Measurements from ENCODE around the gene PAK4. TPM values are rescaled to one million over a fixed set of nuclear protein-coding genes. Genes with fewer than 3 reads are reported as not detected.

PAK4 gene
- total RNA-seq, 1 experiment from 2014 or later = 90.1 TPM

DNA sequence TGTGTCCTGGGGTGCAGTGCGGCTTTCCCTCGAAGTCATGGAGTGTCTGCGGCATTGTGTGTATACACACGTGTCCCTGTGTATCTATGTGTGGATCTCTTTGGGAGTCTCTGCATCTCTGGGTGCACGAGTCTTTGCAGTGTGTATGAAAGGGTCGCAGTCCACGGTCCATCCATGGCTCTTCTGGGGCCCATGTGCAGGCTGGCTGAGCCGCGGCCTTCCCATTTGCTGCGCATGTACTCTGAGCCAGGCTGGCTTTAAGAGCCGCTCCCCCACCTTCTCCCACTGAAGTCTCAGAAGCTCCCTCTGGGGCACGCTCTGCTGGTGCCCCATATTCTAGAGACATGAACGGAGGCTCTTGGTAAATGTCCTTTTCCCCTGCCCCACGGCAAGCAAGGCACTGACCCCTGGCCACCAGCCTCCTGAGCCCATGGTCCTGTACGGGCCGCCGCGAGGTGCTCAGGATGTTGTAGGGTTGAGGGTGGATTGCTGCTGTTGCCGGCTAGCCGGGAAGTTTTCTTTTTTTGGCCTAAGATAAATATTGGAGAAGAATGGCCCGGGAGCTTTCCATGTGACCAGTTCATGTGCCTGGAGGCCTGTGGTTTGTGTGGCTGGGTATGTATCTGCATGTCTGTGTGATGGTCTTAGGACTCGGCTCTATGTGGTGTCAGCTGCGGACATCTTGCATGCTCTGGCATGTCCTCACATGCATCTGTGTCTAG, 31.9 kb downstream of the PAK4 start:
- intact Hi-C loops (cut with micrococcal nuclease) = no loop called here
- Histone ChIP-seq H3K79me2 (ENCODE audit: insufficient read depth, low read length) (peaks cover 91% of the 10 kb centered on the region), H3K9ac (ENCODE audit: low read length) (no peak overlapping the region), H3K4me2 (ENCODE audit: low read length) (no peak overlapping the region), H3K9me2 (ENCODE audit: insufficient read depth) (no peaks in the 10 kb centered on the region), H3K36me3 (ENCODE audit: control insufficient read depth in 1 of 2, insufficient read depth in 2 of 2, low read length in 2 of 2) (no peaks in the 10 kb centered on the region), H3K4me1 (ENCODE audit: control insufficient read depth in 1 of 2, insufficient read depth in 2 of 2, low read length in 2 of 2) (peaks cover 37 to 46% of the 10 kb centered on the region in 2 experiments), H3K27me3 (ENCODE audit: insufficient read depth, low read length) (no peaks in the 10 kb centered on the region), H4K20me1 (ENCODE audit: insufficient read depth) (no peaks in the 10 kb centered on the region), H3K4me3 (replicated peaks in 1 of 2; ENCODE audit: low read depth in 1 of 2, low read length in 2 of 2) (no peak overlapping the region), H2AFZ (ENCODE audit: low read depth, low read length, poor library complexity, severe bottlenecking) (no peak overlapping the region), H3K27ac (ENCODE audit: low read depth, low read length) (no peak overlapping the region; the same call in 1 of the 2 replicates), H3K9me3 (ENCODE audit: control insufficient read depth in 1 of 2, insufficient read depth in 1 of 2, low read depth in 1 of 2, low read length in 2 of 2) (no peaks in the 10 kb centered on the region)
- ChIA-PET POLR2A (no interaction called here), CTCF (no interaction called here), RAD21 (ENCODE audit: low non-redundant PET in 1 of 2, low total read pairs in 2 of 2, uncharacterized antibody in 2 of 2, unreplicated experiment in 2 of 2) (no interaction called here)
- DNase-seq (ENCODE audit: low read depth, low spot score) (no peak), ATAC-seq (no peak)
- BruUV-seq (replicated peaks) = no TSS peak
- no peak for TF ChIP-seq SRF (IDR thresholded peaks at IDR 0.05; ENCODE audit: low read depth)
- TF ChIP-seq JUND (IDR thresholded peaks at IDR 0.05) = no peak
- no peak for TF ChIP-seq SP1 (IDR thresholded peaks at IDR 0.05; ENCODE audit: low read depth)
- TF ChIP-seq, protein P1, sequence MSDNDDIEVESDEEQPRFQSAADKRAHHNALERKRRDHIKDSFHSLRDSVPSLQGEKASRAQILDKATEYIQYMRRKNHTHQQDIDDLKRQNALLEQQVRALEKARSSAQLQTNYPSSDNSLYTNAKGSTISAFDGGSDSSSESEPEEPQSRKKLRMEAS (IDR thresholded peaks at IDR 0.05) = no peak
- TF ChIP-seq, protein P2, sequence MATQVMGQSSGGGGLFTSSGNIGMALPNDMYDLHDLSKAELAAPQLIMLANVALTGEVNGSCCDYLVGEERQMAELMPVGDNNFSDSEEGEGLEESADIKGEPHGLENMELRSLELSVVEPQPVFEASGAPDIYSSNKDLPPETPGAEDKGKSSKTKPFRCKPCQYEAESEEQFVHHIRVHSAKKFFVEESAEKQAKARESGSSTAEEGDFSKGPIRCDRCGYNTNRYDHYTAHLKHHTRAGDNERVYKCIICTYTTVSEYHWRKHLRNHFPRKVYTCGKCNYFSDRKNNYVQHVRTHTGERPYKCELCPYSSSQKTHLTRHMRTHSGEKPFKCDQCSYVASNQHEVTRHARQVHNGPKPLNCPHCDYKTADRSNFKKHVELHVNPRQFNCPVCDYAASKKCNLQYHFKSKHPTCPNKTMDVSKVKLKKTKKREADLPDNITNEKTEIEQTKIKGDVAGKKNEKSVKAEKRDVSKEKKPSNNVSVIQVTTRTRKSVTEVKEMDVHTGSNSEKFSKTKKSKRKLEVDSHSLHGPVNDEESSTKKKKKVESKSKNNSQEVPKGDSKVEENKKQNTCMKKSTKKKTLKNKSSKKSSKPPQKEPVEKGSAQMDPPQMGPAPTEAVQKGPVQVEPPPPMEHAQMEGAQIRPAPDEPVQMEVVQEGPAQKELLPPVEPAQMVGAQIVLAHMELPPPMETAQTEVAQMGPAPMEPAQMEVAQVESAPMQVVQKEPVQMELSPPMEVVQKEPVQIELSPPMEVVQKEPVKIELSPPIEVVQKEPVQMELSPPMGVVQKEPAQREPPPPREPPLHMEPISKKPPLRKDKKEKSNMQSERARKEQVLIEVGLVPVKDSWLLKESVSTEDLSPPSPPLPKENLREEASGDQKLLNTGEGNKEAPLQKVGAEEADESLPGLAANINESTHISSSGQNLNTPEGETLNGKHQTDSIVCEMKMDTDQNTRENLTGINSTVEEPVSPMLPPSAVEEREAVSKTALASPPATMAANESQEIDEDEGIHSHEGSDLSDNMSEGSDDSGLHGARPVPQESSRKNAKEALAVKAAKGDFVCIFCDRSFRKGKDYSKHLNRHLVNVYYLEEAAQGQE (IDR thresholded peaks at IDR 0.05; ENCODE audit: low read depth) = no peak
- TF ChIP-seq ELF1 (IDR thresholded peaks at IDR 0.05; ENCODE audit: borderline replicate concordance, low read depth) = no peak
- TF ChIP-seq ZFX (IDR thresholded peaks at IDR 0.05) = no peak
- no peak for TF ChIP-seq SIN3A (IDR thresholded peaks at IDR 0.05; ENCODE audit: low read depth)
- TF ChIP-seq, protein P3, sequence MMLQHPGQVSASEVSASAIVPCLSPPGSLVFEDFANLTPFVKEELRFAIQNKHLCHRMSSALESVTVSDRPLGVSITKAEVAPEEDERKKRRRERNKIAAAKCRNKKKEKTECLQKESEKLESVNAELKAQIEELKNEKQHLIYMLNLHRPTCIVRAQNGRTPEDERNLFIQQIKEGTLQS (IDR thresholded peaks at IDR 0.05) = no peak
- TF ChIP-seq FOSL1 (IDR thresholded peaks at IDR 0.05; ENCODE audit: low read depth) = no peak
- no peak for TF ChIP-seq YY1 (IDR thresholded peaks at IDR 0.05; ENCODE audit: extremely low read depth, insufficient replicate concordance, low read depth, low read length)
- TF ChIP-seq, protein P4, sequence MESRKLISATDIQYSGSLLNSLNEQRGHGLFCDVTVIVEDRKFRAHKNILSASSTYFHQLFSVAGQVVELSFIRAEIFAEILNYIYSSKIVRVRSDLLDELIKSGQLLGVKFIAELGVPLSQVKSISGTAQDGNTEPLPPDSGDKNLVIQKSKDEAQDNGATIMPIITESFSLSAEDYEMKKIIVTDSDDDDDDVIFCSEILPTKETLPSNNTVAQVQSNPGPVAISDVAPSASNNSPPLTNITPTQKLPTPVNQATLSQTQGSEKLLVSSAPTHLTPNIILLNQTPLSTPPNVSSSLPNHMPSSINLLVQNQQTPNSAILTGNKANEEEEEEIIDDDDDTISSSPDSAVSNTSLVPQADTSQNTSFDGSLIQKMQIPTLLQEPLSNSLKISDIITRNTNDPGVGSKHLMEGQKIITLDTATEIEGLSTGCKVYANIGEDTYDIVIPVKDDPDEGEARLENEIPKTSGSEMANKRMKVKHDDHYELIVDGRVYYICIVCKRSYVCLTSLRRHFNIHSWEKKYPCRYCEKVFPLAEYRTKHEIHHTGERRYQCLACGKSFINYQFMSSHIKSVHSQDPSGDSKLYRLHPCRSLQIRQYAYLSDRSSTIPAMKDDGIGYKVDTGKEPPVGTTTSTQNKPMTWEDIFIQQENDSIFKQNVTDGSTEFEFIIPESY (IDR thresholded peaks at IDR 0.05; ENCODE audit: extremely low read depth, insufficient replicate concordance, low read length) = no peak
